HG03039 (cell line): ENCODE measurements around the gene TLDC2.
"Not testable (repeated sequence)": the region's sequence is repeated elsewhere in the genome, so short reads cannot be mapped to it uniquely, and the experiment has no call there.

Experiments
- ATAC-seq: cut with Tn5 transposase; IDR thresholded peaks from one replicate; pipeline ENCODE4 v1.9.1; 2021; ENCODE audit warnings: mild to moderate bottlenecking, moderate library complexity; ENCODE audit not compliant: unreplicated experiment

TLDC2 gene

DNA sequence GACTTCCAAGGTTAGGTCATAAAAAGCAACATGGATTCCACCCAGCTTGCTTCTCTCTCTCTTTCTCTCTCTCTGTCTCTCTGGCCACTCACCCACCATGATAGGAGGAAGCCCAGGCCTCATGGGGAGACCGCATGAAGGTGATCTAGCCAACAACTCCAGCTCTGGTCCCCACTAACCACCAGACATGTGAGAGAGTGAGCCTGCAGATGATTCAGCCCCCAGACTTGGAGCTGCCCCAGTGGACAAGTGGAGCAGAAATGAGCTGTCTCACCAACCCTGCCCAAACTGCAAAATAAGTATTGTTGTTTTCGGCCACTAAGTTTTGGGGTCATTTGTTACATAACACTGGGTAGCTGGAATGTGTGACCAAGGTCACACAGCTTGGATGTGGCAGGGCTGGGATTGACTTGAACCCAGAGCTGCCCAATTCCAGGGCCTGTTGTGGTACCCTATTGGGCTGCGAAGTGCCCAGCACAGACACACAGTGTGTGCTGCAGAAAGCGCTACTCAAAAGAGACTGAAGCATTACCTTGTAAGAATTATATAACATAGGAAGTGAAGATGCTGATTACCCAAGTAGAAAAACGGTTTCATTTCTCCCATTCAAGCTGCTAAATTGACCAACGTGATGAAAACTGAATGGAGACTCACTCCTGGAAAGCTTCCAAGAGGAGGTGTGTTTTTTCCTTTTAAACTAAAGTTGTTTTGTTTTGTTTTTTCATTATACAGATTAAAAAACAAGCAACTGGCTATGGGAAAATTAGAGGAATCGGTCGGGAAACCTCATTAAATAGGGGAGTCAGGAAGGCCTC lies 9.1 kb upstream of the TLDC2 start:
- no peak for ATAC-seq

DNA sequence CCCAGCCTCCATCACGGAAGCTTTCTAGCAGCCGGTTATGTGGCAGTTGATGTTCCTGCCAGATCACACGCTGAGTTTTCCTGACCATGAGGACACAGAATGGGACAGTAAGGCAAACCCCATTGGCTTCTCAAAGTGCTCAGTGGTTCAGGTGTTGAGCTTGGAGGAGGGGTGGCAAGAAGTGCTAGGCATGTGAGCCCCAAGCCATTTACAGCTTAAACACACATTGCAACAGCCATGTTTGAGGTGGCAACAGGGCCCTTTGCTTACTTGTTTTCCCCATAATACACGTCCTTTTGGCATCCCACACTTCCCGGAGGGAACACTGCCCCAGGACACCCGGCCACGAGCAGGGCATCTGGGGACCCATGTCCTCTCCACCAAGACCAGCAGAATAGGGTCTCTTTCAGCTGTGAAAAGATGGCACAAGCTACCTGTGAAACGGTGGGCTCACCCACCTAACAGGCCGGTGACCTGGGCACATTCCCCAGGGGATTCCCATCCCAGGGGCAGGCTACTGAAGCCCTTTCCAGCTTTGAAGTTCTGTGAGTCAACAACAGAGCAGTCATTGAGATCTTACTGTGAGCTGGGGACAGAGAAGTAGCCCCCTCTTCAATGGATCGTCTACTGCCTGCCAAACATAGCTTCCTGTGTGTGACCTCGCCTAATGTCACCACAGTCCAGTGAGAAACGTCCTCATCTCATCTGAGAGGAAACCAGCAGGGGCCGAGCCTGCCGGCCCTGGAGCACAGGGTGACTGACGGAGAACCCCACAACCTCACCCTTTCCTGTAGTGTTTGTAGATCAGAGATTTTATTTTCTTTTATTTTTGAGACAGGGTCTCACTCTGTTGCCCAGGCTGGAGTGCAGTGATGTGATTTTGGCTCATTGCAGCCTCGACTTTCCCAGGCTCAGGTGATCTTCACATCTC lies 4.0 kb upstream of the TLDC2 start:
- no peak for ATAC-seq

DNA sequence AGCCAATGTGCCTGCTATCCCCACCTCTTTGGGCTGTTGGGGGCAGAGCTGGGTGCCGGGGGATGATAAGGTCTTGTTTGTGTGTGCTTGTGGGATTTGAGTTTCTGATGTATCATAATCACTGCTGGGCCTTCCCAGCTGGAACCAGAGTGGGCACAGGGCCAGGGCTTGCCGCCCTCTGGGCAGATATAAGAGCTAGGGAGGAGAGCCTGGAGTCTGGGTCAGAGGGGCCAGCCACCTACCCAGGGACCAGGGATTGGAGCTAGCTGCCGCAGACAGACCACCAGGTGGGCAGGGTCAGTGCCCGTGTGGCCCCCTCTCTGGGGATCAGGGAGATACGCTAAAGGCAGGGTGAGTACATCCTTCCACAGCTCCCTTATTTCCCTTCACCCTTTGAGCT lies 3.1 kb upstream of the TLDC2 start:
- ATAC-seq, result no peak

DNA sequence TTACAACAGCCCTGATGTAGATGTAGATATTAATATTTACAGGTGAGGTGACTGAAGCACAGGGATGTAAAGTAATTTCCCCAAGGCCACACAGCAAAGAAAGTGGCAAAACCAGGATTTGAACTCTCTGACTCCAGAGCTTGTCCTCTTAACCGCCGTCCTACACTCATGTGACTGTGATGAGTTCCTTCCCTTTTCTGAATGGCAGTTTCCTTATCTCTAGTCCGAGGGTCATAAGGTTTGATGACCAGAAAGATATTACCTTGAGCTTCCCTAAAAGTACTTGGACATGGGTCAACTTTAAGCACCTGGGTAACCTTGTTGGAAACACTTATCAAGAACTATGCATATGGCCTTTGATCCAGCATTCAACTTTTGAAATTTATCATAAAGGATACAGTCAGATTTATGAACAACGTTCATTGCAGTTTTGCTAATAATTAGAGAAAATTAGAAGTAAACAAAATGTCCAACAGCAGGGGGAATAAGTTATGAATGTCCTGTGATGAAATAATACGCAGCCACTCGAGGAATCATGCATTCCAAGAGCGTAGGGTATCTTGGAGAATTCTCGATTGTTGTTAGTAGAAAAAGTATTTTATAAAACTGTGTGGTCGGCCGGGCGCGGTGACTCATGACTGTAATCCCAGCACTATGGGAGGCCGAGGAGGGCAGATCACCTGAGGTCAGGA lies 2.3 kb upstream of the TLDC2 start:
- ATAC-seq, result no peak

DNA sequence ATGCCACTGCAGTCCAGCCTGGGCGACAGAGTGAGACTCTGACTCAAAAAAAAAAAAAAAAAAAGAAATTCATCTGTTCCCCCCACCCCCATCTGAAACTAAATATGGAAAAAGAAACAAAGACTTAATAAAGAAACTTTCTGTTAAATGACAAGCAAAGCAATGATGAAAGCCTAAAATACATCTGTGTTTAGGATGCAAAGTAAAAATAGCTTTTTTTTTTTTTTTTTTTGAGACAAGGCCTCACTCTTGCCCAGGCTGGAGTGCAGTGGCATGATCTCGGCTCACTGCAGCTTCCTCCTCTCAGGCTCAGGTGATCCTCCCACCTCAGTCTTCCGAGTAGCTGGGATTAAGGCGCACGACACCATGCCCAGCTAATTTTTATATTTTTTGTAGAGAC lies 845 bp upstream of the TLDC2 start:
- not testable (repeated sequence) for ATAC-seq

DNA sequence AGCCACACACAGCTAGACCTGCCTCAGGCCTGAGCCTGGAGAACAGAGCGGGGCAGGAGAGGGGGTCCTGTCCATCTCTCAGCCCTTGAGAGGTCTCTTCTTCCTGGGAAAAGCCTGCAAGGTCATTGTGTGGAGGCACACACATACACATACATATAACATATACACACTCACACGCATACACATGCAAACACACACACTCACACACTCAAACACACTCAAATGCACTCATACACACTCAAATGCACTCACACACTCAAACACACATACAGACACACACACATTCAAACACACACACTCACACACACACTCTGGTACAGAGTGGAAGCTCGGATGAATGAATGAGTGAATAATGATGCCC lies 515 bp downstream of the TLDC2 start:
- no peak for ATAC-seq

DNA sequence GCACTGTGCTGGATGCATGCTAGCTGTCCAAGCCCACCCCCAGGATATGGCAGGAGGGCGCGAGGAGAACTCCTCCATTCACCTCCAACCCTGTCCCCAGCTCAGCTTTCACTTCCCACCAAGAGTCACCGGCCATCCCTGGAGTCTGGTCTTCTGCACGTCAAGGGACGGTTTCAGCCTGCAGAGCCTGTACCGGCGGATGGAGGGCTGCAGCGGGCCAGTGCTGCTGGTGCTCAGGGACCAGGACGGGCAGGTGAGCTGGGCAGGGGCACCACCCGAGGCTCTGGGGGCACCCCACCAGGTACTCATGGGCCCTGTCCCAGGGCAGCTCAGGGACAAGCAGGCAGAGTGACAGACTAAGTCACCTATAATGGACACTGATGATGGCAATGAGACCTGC lies 3.0 kb downstream of the TLDC2 start:
- no peak for ATAC-seq

DNA sequence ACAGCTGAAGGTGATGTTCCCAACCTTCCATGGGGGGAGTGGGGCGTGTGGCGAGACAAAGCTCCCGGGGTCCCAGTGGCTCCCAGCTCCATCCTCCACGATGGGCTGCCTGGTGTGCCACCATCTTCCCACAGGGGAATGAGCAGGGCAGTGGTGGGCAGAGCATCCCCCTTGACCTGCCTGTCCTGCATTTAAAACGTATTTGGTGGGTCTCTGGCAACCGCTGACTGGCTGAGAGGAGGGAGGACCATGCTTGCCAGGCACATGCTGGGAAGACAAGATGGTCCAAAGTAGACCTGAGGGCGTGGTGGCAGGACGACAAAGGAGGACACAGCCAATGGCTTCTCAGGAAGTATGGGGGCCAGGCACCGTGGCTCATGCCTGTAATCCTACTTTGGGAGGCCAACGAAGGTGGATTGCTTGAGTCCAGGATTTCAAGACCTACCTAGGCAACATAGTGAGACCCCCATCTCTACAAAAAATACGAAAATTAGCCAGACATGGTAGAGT lies 4.9 kb downstream of the TLDC2 start:
- ATAC-seq, result no peak

DNA sequence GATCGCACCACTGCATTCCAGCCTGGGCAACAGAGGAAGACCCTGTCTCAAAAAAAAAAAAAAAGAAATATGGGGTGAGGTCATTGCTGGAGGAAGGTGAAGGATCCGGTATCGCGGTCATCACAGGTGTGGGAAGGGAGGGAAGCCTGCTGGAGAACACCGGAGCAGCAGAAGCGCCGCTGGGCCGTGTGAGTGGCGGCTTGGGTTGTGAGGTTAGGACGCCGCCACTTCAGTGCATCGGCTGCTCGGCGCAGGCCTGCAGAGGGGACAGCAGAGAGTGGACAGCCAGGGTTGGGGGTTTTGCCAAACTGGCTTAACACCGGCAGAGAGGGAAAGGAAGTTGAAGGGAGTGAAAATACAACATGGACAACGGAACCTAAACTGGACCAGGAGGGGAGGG lies 5.4 kb downstream of the TLDC2 start:
- no peak for ATAC-seq

DNA sequence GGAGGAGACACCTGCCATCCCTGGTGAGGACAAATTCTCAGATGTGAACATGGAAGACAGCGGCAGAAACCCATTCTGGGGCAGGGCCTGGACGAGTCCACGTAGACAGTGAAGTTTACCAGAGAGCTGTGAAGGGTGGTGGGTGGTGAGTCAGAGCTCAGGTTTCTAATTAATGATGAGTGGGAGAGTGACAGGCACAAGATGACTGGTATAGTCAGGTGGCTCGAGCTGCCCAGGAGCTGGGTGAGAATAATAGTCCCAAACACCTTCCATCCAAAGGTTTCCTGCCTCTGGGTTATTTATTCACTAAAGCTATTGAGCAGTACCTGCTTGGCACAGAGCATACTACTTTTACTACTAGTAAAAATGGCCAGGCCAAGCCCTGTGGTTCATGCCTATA lies 6.0 kb downstream of the TLDC2 start:
- no peak for ATAC-seq

DNA sequence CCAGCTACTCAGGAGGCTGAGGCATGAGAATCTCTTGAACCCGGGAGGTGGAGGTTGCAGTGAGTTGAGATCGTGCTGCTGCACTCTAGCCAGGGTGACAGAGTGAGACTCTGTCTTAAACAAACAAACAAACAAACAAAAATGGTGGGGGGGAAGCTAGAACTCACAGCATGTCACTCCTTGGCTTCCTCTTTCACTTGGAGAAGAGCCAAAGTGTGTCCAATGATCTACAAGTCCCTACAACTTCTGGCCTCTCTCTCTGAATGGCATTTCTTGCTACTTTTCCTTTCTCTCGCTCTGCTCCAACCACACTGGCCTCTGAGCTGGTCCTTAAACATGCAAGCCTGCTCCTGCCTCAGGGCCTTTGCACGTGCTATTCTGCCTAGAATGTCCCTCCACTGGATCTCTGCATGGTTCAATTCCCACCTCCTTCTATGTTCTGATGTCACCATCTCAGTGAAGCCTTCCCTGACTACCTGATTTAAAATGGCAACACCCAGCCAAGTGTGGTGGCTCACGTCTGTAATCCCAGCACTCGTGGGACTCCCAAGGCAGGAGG lies 8.1 kb downstream of the TLDC2 start:
- ATAC-seq, result no peak

DNA sequence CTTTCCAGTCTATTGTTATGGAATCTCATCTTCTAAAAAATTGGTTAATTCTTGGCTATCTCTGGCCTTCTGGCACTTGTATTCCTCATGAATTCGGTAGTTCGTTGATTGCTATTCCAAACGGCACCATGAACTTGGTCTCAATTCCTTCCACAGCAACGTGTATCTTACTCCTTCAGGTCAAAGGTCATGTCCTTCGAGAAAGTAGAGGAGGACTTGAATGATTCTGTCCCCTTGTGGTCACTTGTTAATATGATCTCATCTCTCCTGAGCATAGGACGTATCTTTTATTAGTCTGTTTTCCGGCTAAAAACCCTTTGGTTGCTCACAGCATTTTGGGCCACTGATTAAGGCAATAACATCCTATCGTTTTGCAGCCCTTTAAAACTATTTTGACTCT lies 9.4 kb downstream of the TLDC2 start:
- ATAC-seq, result no peak

DNA sequence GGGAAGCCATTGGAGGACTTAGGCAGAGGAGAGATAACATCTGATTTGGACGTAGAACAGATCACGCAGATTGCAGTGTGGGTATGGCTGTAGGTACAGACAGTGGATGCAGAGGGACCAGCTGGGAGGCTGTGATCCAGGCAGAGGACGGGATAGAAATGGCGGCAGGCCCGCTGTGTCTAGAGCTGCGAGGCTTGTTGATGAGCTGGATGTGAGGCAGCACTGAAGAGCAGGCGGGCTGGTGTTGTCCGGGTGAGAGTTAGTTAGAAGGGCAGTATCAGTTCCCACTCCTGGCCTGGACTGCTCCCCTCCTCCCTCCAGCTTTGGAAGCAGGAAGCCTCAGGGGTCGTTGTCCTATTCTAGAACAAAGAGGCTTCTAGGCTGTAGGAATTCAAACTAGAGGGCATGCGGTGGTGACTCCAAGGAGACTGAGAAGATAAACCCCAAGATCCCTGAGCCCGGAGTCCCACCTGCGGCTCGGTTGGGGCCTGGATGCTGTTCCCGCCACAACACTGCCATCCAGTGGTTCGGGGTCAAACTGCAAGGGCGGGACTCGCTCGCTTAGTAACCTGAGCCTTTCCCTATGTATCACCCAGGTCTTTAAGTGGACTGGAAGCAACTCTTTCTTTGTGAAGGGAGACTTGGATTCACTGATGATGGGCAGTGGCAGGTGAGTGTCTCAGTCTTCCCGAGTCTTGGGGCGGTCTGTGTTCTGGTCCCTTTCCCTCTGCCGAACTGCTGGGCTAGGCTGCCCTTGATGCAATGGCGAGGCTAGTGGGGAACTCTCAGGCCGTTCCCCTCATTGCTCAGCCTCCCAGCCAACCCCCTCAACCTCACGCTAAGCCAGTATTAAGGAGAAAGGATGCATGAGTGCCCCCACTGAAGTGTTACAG lies 11.2 kb downstream of the TLDC2 start:
- ATAC-seq, result no peak

DNA sequence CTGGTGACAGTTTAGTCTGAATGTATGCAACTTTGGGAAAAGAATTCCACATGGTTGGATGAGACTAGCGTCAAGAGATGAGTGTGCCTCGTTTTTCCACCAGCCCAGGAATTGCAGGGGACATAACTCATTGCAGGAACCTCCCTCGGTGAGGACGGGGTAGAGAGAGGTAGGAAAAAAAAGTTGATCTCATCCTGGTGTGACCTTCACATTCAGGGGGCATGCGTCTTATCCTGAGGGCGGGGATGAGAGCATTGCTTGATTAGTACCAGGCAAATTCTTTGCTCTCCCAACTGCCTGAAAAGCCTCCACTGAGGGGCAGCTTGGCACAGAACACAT lies 11.8 kb downstream of the TLDC2 start:
- ATAC-seq, result no peak

DNA sequence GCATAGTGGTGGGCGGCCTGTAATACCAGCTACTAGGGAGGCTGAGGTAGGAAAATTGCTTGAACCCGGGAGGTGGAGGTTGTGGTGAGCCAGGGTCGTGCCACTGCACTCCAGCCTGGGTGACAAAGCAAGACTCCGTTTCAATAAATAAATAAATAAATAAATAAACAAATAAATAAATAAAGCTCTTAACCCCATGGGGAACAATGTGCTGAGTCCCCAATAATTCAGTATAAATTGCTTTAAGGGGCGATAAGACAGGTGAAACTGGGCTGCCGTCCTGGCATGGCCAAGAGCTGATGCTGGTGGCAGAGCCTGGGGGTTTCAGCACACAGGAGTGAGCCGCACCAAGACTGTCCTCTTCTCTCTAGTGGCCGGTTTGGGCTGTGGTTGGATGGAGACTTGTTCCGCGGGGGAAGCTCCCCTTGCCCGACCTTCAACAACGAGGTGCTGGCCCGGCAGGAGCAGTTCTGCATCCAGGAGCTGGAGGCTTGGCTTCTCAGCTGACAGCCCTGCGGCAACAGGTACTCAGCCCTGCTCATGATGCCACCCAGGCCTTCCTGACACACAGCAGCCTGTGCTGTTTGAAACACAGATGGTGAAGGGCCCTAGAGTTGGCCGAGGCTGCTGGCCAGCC lies 13.1 kb downstream of the TLDC2 start:
- no peak for ATAC-seq

DNA sequence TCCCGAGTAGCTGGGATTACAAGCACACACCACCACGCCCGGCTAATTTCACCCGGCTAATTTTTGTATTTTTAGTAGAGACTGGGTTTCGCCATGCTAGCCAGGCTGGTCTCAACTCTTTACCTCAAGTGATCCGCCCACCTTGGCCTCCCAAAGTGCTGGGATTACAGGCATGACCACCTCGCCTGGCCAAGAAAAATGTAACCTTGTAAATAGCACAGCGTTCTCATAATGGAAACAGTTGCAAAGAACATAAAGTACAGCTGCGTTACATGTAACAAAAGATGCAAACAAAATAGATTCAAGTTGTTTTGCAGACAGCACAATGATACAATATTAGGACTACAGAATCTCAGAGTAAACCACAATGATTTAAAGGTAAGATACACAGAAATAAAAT lies 14.6 kb downstream of the TLDC2 start:
- no peak for ATAC-seq

DNA sequence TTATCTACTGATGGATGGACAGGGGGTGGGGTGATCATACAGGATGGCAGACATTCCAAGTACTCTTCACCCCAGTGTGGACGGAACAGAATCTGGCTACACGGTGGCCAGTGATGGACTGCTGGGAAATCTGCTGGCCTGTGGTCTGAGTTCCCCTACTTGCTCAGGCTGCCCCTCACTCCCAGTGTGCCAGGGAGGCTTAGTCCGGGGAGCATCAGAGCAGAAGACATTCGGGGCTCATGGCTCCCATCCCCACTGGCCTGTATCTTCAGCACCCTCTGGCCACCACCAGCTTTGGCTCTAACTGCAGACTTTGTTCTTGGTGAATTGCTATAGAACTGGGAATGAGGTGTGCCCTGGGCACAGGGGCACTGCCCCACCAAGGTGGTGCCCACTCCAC lies 15.3 kb downstream of the TLDC2 start:
- no peak for ATAC-seq

DNA sequence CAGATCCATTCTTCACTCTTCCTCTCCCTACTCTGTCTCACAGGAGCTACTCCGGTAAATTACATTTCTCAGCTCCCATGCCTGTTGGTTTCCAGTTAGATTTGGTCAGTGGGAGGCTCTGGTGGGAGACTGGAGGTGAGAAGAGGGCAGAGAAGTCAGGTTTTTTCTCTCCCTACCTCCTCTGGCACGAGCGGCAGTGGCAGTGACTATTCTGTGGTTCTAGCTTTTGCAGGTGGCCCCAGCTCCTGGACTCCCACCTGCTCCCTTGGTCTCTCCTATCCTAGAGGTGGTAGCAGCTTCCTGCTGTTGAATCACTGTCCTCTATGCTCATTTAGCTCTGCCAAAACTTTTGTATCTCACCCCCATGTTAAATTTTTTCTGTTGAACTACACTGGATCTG lies 17.9 kb downstream of the TLDC2 start:
- no peak for ATAC-seq

DNA sequence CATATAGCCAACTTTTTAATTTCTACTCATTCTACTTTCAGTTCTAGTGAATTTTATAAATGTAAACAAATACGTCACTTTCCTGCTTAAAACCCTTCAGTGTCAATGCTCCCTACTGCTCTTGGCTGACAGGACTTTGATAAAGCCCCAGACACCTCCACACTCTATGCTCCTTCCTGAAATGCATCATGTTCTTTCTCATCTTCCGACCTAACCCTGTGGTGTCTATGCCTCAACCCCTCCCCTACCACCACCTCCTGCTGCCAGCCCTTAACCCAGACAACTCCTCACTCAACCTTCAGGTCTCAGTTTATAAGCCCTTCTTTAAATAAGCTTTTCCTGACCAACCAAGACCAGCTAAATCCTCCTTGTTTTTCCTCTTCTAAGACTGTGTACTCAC lies 19.1 kb downstream of the TLDC2 start:
- no peak for ATAC-seq

DNA sequence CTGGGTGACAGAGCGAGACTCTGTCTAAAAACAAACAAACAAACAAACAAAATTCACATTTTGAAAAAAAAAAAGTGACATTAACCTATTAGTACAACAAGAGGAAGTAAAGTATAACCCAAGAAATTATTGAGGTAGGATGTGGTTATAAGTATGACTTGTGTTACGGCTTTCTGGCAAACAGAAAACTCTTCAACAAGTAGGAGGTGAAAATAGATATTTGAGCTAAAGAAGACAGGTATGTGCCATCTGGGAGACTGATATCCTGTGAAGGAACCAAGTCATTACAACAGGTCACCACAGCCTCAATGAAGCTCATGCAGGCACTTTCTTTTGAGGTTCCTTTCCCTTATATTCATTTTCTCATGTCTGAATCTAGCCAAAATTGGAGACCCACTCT lies 28.8 kb downstream of the TLDC2 start:
- ATAC-seq, result no peak
